Keratinocyte (primary cell): ENCODE results near the gene ARPC5L. TPM values are rescaled to one million over a fixed set of nuclear protein-coding genes. Genes with fewer than 3 reads are reported as not detected.

ENCODE experiments used
- DNase-seq: peaks from one replicate; pipeline ENCODE4 v3.0.0-alpha.2; 2011; ENCODE audit warnings: low read depth, missing footprints, low spot score
- FAIRE-seq: peaks from 2 replicates; lab custom pipeline; 2011; peaks lifted over from hg19 to GRCh38; lab: Jason Lieb, UNC
- H2AFZ ChIP-seq: 2 replicates; pipeline ENCODE4 v1.6.0; 2012; ENCODE audit warnings: low read length, control low read depth, inconsistent platforms; ENCODE audit not compliant: control insufficient read depth
- H3K27ac ChIP-seq: 2 replicates; pipeline ENCODE4 v1.5.1; 2011; ENCODE audit warnings: low read length; ENCODE audit not compliant: control insufficient read depth, insufficient read depth
- H3K27me3 ChIP-seq: 3 replicates; pipeline ENCODE4 v1.6.0; 2011; ENCODE audit warnings: low read length; ENCODE audit not compliant: control insufficient read depth, insufficient read depth; ENCODE audit errors: extremely low read depth
- H3K36me3 ChIP-seq, 2 experiments: 2 replicates in 1 of 2; 3 replicates in 1 of 2; pipeline ENCODE4 v1.5.1; 2011; ENCODE audit warnings: low read length in 2 of 2, mild to moderate bottlenecking in 1 of 2; ENCODE audit not compliant: control insufficient read depth in 2 of 2, insufficient read depth in 2 of 2; ENCODE audit errors: extremely low read depth in 1 of 2
- H3K4me1 ChIP-seq: 3 replicates; pipeline ENCODE4 v1.5.1; 2011; ENCODE audit warnings: low read length; ENCODE audit not compliant: control insufficient read depth, insufficient read depth; ENCODE audit errors: extremely low read depth
- H3K4me2 ChIP-seq: 3 replicates; pipeline ENCODE4 v1.6.0; 2011; ENCODE audit warnings: low read depth, low read length; ENCODE audit not compliant: control insufficient read depth, insufficient read depth; ENCODE audit errors: extremely low read depth
- H3K4me3 ChIP-seq, 3 experiments: fragments of 200-600 bp in 1 of 3; sonication (generic) in 1 of 3; 2 replicates in 2 of 3; 3 replicates in 1 of 3; pipeline ENCODE4 v1.5.1; 2011 to 2016; ENCODE audit warnings: low read length in 3 of 3, mild to moderate bottlenecking in 3 of 3, control low read depth in 2 of 3, inconsistent platforms in 1 of 3, low read depth in 1 of 3, mixed read lengths in 1 of 3, mixed run types in 1 of 3, moderate library complexity in 1 of 3; ENCODE audit not compliant: control insufficient read depth in 2 of 3, insufficient read depth in 2 of 3; ENCODE audit errors: extremely low read depth in 1 of 3
- H3K79me2 ChIP-seq: 2 replicates; pipeline ENCODE4 v1.6.0; 2012; ENCODE audit warnings: low read length; ENCODE audit not compliant: control insufficient read depth, insufficient read depth
- H3K9ac ChIP-seq: 3 replicates; pipeline ENCODE4 v1.6.0; 2011; ENCODE audit warnings: low read length; ENCODE audit not compliant: control insufficient read depth, insufficient read depth; ENCODE audit errors: extremely low read depth
- H3K9me1 ChIP-seq: 3 replicates; pipeline ENCODE4 v1.6.0; 2011; ENCODE audit warnings: low read length; ENCODE audit not compliant: control insufficient read depth, insufficient read depth; ENCODE audit errors: extremely low read depth
- H3K9me3 ChIP-seq: 2 replicates; pipeline ENCODE4 v1.5.1; 2012; ENCODE audit warnings: low read depth, low read length; ENCODE audit not compliant: control insufficient read depth
- H4K20me1 ChIP-seq: 3 replicates; pipeline ENCODE4 v1.6.0; 2011; ENCODE audit warnings: low read length; ENCODE audit not compliant: control insufficient read depth, insufficient read depth; ENCODE audit errors: extremely low read depth
- EZH2 ChIP-seq: IDR thresholded peaks from one replicate; pipeline ENCODE4 v1.6.1; 2012; ENCODE audit warnings: inconsistent platforms, mild to moderate bottlenecking, low read length, moderate library complexity
- dilution Hi-C: fragments of 300-500 bp; cut with MboI; formaldehyde crosslinking; loops from one replicate; pipeline ENCODE4 v1.7.0; 2020; ENCODE audit warnings: low sequenced_read_pairs; ENCODE audit not compliant: extremely low pct_ligation_motif_present
- polyA plus RNA-seq, 5 experiments: library from polyadenylated mRNA; depleted of rRNA in 3 of 5; stranded (reverse) in 3 of 5; stranded (forward) in 1 of 5; unstranded in 1 of 5; fragments of >200 nt; gene quantifications; 1 replicate in 1 of 5; 2 replicates in 3 of 5; 3 replicates in 1 of 5; pipeline versions ENCODE4 v1.2.1 to v1.2.3, GENCODE V29; 2011 to 2012; ENCODE audit warnings: missing spikeins in 2 of 5, low read depth in 1 of 5, low replicate concordance in 1 of 5
- TF ChIP-seq, protein P1 (sequence below), 3 experiments: IDR thresholded peaks in 1 of 3; conservative IDR thresholded peaks in 1 of 3; optimal IDR thresholded peaks in 1 of 3; 2 replicates in 2 of 3; 3 replicates in 1 of 3; pipeline versions ENCODE3 to v1.5.1; 2011; ENCODE audit warnings: low read length in 3 of 3, mild to moderate bottlenecking in 3 of 3, moderate library complexity in 2 of 3, control low read depth in 1 of 3, inconsistent platforms in 1 of 3; ENCODE audit not compliant: insufficient read depth in 2 of 3; ENCODE audit errors: extremely low read depth in 1 of 3

ARPC5L gene
- polyA plus RNA-seq, 1 donor (not counting 4 experiments of a cell fraction or from before 2014, with no cell fraction given) = 102 TPM

DNA sequence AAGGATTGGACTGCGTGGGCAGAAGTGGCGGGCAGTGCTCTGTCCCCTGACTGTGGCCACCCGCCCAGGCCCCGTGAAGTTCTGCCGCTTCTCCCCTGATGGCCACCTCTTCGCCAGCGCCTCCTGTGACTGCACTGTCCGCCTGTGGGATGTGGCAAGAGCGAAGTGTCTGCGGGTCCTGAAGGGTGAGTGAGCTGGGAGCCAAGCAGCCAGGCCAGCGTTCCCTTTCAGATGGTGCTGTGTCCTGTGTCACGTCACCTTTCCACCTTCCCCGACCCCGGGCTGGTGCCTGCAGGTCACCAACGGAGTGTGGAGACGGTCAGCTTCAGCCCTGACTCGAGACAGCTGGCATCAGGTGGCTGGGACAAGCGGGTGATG is 6.4 kb upstream of the ARPC5L start:
- FAIRE-seq (no peak), DNase-seq (no peak)
- no peaks in the 10 kb centered on the region for H3K27me3 ChIP-seq
- no peaks in the 10 kb centered on the region for H3K9me3 ChIP-seq
- H3K4me3 ChIP-seq = no peak overlapping the region
- H4K20me1 ChIP-seq = peaks cover 50% of the 10 kb centered on the region
- H3K9ac ChIP-seq = no peak overlapping the region
- H3K27ac ChIP-seq = no peak overlapping the region
- peaks cover 26% of the 10 kb centered on the region for H3K79me2 ChIP-seq
- dilution Hi-C loops = no loop called here
- peaks cover 29% of the 10 kb centered on the region for H3K4me1 ChIP-seq
- H2AFZ ChIP-seq = no peak overlapping the region
- H3K9me1 ChIP-seq = no peaks in the 10 kb centered on the region
- TF ChIP-seq, protein P1, sequence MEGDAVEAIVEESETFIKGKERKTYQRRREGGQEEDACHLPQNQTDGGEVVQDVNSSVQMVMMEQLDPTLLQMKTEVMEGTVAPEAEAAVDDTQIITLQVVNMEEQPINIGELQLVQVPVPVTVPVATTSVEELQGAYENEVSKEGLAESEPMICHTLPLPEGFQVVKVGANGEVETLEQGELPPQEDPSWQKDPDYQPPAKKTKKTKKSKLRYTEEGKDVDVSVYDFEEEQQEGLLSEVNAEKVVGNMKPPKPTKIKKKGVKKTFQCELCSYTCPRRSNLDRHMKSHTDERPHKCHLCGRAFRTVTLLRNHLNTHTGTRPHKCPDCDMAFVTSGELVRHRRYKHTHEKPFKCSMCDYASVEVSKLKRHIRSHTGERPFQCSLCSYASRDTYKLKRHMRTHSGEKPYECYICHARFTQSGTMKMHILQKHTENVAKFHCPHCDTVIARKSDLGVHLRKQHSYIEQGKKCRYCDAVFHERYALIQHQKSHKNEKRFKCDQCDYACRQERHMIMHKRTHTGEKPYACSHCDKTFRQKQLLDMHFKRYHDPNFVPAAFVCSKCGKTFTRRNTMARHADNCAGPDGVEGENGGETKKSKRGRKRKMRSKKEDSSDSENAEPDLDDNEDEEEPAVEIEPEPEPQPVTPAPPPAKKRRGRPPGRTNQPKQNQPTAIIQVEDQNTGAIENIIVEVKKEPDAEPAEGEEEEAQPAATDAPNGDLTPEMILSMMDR (optimal IDR thresholded peaks at IDR 0.05 in 1 of 3, IDR thresholded peaks at IDR 0.05 in 1 of 3, conservative IDR thresholded peaks at IDR 0.05 in 1 of 3; ENCODE audit: extremely low read depth in 1 of 3, insufficient read depth in 2 of 3, low read length in 3 of 3) = no peak
- TF ChIP-seq EZH2 = no peak
- peaks cover 34 to 40% of the 10 kb centered on the region in 2 experiments for H3K36me3 ChIP-seq
- no peak overlapping the region for H3K4me2 ChIP-seq

DNA sequence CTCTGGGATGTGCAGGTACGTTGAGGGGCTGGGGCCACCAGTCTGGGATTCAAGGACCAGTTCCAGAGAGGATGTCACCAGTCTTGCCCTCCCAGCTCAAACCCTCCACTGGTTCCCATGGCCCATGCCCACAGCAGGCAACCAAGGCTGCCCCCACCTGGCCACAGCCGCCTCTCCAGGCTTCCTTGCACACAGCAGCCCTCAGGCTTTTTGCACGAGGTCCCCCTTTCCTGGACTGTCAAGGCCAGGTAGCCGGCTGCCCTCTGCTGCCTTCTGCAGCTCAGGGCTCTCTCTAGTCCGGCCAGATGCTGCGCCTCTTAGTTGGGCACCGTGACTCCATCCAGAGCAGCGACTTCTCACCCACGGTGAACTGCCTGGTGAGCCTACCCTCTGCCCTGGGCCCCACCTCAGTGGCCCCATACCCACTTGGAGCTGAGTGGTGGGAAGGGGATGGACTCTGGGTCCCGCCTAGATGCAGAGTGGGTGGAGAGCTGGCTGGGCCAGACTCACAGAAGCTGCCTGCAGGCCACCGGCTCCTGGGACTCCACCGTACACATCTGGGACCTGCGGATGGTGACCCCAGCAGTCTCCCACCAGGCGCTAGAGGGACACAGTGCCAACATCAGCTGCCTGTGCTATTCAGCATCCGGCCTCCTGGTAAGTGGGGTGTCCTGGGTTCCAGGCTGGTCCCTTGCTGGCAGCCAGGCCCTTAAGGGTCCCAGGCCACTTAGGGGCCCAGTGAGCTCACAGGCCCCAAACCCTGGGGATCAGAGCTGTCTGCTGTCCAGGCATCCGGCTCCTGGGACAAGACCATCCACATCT is 5.8 kb upstream of the ARPC5L start:
- Histone ChIP-seq H3K27ac (no peak overlapping the region), H4K20me1 (peaks cover 51% of the 10 kb centered on the region), H3K36me3 (peaks cover 34 to 46% of the 10 kb centered on the region in 2 experiments), H2AFZ (no peak overlapping the region), H3K79me2 (peaks cover 32% of the 10 kb centered on the region), H3K4me3 (no peak overlapping the region), H3K4me2 (no peak overlapping the region), H3K9ac (no peak overlapping the region), H3K9me1 (no peaks in the 10 kb centered on the region), H3K4me1 (peaks cover 29% of the 10 kb centered on the region), H3K27me3 (no peaks in the 10 kb centered on the region), H3K9me3 (no peaks in the 10 kb centered on the region)
- FAIRE-seq (no peak), DNase-seq (no peak)
- TF ChIP-seq, protein P1 (optimal IDR thresholded peaks at IDR 0.05 in 1 of 3, IDR thresholded peaks at IDR 0.05 in 1 of 3, conservative IDR thresholded peaks at IDR 0.05 in 1 of 3; ENCODE audit: extremely low read depth in 1 of 3, insufficient read depth in 2 of 3, low read length in 3 of 3) = peak in 2 of 3 experiments; percentile 43 to 49
- no peak for TF ChIP-seq EZH2
- dilution Hi-C loops = no loop called here
